ENCODE measurements around the gene SRGAP2C. TPM values are rescaled to one million over a fixed set of nuclear protein-coding genes. Genes with fewer than 3 reads are reported as not detected.
"Not testable (repeated sequence)": the region's sequence is repeated elsewhere in the genome, so short reads cannot be mapped to it uniquely, and the experiment has no call there.

Gene SRGAP2C
- total RNA-seq, 6 experiments from 2014 or later: 3.7 to 7.3 (median 5.4) TPM

DNA sequence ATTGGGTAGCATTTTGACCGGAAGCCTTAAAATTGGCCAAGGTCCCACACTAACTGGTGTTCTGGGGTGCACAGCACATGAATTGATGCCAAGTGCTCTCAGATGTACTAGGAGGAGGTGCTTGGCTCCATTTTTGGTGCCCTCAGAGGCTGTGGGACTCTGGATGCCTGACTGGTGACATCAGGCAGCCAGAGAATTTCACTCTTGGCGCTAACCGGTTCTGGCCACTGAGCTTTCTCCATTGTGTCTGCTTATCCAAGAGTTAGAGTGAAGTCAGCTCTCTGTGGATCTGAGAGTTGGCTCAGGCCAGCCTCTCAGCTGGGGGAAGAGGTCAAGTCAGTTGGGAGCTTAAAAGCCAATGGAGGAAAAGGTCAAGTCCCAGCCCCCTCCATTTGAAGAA lies 200.4 kb downstream of the SRGAP2C start:
- no CpG with 5 or more reads among the region's 3 CpGs for WGBS (ENCODE audit: insufficient coverage, low coverage, low lambda C conversion rate, missing lambda C conversion rate)
- H3K27me3 ChIP-seq; DNase-seq; H3K36me3 ChIP-seq; H3K4me1 ChIP-seq; H3K4me3 ChIP-seq; H3K9me3 ChIP-seq; intact Hi-C loops (cut with DNase I): not testable (repeated sequence)
- ATAC-seq: peak; percentile 59 to 78 (median 66)
- H3K27ac ChIP-seq: peak overlapping the region in 1 of 3 donors; percentile 68

- ATAC-seq (peak; percentile 51 to 79 (median 78)), DNase-seq (peak in 1 of 3 donors; percentile 33)
- H3K27ac ChIP-seq: peak overlapping the region in 2 of 3 donors; percentile 26 to 68
- H3K9me3 ChIP-seq; H3K36me3 ChIP-seq; H3K4me1 ChIP-seq; H3K27me3 ChIP-seq; intact Hi-C loops (cut with DNase I); H3K4me3 ChIP-seq: not testable (repeated sequence)
- WGBS (ENCODE audit: insufficient coverage, low coverage, low lambda C conversion rate, missing lambda C conversion rate): 8% methylated on average over 3 of the region's 8 CpGs
Measured at GRCh38 chr1:121385563-121386288, 201.0 kb downstream of the SRGAP2C start.

DNA sequence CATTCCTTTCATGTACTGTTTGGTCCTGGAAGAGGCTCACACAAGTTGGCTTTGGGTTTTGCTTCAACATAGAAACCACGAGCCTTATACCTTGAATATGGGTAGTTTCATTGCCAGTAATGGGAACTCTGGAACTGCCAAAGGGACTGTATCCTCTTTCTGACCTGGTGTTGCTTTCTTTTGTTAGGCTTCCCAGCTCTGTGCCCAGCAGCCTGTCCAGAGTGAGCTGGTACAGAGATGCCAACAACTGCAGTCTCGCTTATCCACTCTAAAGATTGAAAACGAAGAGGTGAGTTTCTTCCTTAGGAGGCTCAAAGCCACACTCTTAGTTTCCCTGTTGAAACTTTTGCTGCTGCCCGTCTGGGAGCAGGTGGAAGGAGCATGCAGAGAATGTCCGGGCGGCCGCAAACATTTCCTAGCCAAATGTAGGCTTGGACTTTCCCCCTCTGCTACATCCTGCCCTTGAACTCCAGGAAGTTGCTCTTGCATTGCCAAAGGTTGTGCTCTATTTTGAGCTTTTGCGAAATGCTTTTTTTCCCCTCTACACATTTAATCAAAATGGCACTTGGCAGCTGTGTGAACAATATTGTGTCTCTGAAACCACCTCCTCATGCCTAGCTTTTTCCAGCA lies 201.7 kb downstream of the SRGAP2C start:
- H3K27ac ChIP-seq; H3K4me3 ChIP-seq; DNase-seq; H3K36me3 ChIP-seq; H3K27me3 ChIP-seq; intact Hi-C loops (cut with DNase I); H3K9me3 ChIP-seq; H3K4me1 ChIP-seq: not testable (repeated sequence)
- WGBS (ENCODE audit: insufficient coverage, low coverage, low lambda C conversion rate, missing lambda C conversion rate): no CpG with 5 or more reads among the region's 8 CpGs
- ATAC-seq: peak; percentile 76 to 84 (median 79)

GRCh38 chr1:121389895-121390560 lies 205.3 kb downstream of the SRGAP2C start:
- DNase-seq; H3K4me1 ChIP-seq; H3K36me3 ChIP-seq; ATAC-seq; intact Hi-C loops (cut with DNase I); H3K27me3 ChIP-seq; H3K27ac ChIP-seq; H3K4me3 ChIP-seq; H3K9me3 ChIP-seq: not testable (repeated sequence)
- no CpG with 5 or more reads among the region's 3 CpGs for WGBS (ENCODE audit: insufficient coverage, low coverage, low lambda C conversion rate, missing lambda C conversion rate)

DNA sequence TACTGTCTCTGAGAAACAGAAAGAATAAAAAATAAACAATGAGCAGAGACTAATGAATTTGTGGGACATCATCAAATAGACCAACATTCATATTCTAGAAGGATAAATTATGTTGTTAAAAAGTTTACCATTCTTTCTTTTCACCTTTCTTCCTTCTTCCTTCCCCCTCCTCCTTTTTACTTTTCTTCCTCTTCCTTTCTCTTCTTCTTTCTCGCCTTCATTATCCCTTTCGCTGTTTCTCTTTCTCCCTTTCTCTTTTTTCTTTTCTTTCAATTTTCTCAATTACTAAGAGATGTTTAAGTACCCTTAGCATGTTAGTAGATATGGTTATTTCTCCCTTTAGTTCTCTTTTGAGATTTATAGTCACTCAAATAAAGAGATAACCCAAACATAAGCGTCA lies 207.4 kb downstream of the SRGAP2C start:
- 92% methylated on average over 2 of the region's 3 CpGs for WGBS (ENCODE audit: insufficient coverage, low coverage, low lambda C conversion rate, missing lambda C conversion rate)
- H3K36me3 ChIP-seq; H3K9me3 ChIP-seq; H3K27me3 ChIP-seq; H3K4me1 ChIP-seq; intact Hi-C loops (cut with DNase I); H3K4me3 ChIP-seq; DNase-seq; H3K27ac ChIP-seq; ATAC-seq: not testable (repeated sequence)

DNA sequence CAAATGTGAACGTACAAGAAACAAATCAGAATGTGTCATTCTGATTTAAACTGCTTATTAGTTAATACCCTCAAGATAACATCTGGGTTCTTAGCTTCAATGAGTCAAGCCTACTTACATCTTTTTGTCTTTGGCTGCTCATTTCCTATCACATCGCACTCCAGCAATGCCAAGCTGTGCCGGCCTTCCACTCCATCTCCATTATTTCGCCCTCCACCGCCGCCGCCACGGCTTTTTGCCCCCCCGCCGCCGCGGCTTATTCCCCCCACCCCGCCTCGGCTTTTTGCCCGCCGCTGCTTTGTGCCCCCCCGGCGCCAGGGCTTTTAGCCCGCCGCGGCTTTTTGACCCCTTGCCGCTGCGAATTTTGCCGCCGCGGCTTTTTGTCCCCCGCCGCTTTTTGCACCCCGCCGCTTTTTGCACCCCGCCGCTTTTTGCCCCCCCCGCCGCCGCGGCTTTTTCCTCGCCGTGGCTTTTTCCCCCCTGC lies 211.0 kb downstream of the SRGAP2C start:
- WGBS (ENCODE audit: insufficient coverage, low coverage, low lambda C conversion rate, missing lambda C conversion rate): 3% methylated on average over 38 of the region's 38 CpGs
- H3K9me3 ChIP-seq; H3K27ac ChIP-seq; H3K27me3 ChIP-seq; H3K36me3 ChIP-seq; intact Hi-C loops (cut with DNase I); H3K4me1 ChIP-seq: not testable (repeated sequence)
- ATAC-seq: peak in 2 of 4 donors; percentile 16 to 17
- H3K4me3 ChIP-seq: peak overlapping the region; percentile 38 to 52 (median 48)
- DNase-seq: peak in 1 of 3 donors; percentile 21

GRCh38 chr1:121396335-121397081 lies 211.7 kb downstream of the SRGAP2C start:
- peak overlapping the region in 1 of 3 donors; percentile 10 for H3K27ac ChIP-seq
- DNase-seq: peak; percentile 50 to 74 (median 74)

DNA sequence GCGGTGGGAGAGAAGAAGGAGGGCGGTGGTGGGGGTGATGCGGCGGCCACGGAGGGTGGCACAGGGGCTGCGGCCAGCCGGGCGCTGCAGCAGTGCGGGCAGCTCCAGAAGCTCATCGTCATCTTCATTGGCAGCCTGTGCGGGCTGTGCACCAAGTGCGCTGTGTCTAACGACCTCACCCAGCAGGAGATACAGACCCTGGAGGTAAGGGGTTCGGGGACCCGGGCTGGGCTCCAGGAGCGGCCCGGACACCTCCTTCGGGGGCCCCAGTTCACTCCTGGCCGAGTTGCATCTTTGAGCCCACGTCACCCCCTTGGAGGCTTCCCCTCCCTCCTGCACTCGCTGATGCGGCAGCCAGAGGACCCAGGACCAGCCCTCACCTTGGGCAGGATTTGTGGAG lies 212.3 kb downstream of the SRGAP2C start:
- ATAC-seq; H3K36me3 ChIP-seq; H3K4me1 ChIP-seq; DNase-seq; intact Hi-C loops (cut with DNase I); H3K27me3 ChIP-seq; H3K9me3 ChIP-seq: not testable (repeated sequence)
- H3K27ac ChIP-seq: peak overlapping the region in 1 of 3 donors; percentile 10
- peak overlapping the region; percentile 37 to 52 (median 48) for H3K4me3 ChIP-seq
- WGBS (ENCODE audit: insufficient coverage, low coverage, low lambda C conversion rate, missing lambda C conversion rate): no CpG with 5 or more reads among the region's 22 CpGs

More at GRCh38 chr1:121396335-121397081, 211.7 kb downstream of the SRGAP2C start:
- H3K27me3 ChIP-seq; intact Hi-C loops (cut with DNase I); H3K9me3 ChIP-seq; H3K36me3 ChIP-seq; H3K4me1 ChIP-seq: not testable (repeated sequence)
- 3% methylated on average over 73 of the region's 88 CpGs for WGBS (ENCODE audit: insufficient coverage, low coverage, low lambda C conversion rate, missing lambda C conversion rate)
- peak in 2 of 4 donors; percentile 40 to 47 for ATAC-seq
- H3K4me3 ChIP-seq: peak overlapping the region; percentile 37 to 52 (median 48)

DNA sequence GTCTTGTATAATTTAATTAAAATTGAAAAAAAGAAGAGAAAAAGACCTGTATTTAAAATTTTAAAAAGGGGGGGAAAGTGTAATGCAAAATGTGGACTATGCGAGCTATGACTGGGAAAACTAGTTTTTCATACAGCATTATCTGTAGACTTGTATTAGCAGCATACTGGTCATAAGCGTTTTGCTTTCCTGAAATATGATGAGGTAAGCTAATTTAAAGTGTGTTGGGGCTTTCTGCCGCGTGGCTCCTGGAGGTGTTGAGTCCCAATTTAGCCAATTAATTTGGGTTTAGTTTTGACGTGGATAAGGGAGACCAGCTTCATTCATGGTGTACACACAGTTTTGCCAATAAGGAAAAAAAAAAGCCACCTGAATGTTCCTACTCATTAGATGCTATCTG lies 214.4 kb downstream of the SRGAP2C start:
- intact Hi-C loops (cut with DNase I): not testable (repeated sequence)

DNA sequence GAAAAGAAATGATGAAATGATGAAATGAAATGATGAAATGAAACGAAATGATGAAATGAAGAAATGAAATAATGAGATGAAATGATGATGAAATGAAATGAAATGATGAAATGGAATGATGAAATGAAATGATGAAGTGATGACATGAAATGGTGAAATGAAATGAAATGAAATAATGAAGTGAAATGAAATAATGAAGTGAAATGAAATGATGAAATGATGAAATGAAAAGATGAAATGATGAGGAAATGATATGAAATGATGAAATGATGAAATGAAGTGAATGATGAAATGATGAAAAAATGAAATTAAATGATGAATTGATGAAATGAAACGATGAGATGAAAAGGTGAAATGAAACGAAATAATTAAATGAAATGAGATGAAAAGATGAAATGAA lies 215.3 kb downstream of the SRGAP2C start:
- 74% methylated on average over 3 of the region's 3 CpGs for WGBS (ENCODE audit: insufficient coverage, low coverage, low lambda C conversion rate, missing lambda C conversion rate)
- H3K4me1 ChIP-seq; ATAC-seq; H3K27ac ChIP-seq; DNase-seq; H3K36me3 ChIP-seq; H3K27me3 ChIP-seq; intact Hi-C loops (cut with DNase I); H3K4me3 ChIP-seq; H3K9me3 ChIP-seq: not testable (repeated sequence)

More for the DNA sequence above, 214.4 kb downstream of the SRGAP2C start:
- ATAC-seq, H3K36me3 ChIP-seq, H3K4me1 ChIP-seq, H3K9me3 ChIP-seq, DNase-seq, H3K4me3 ChIP-seq, H3K27ac ChIP-seq, H3K27me3 ChIP-seq: not testable (repeated sequence)
- WGBS (ENCODE audit: insufficient coverage, low coverage, low lambda C conversion rate, missing lambda C conversion rate): 70% methylated on average over 5 of the region's 5 CpGs

Measured in right lobe of liver (tissue), 6 donors.